NT2/D1 (cell line): ENCODE measurements around the gene ASMT.

Experiments used
- SUZ12 ChIP-seq: IDR thresholded peaks from 2 replicates; pipeline ENCODE4 v1.6.1; 2011; ENCODE audit not compliant: insufficient read length, insufficient read depth; ENCODE audit errors: extremely low read depth
- YY1 ChIP-seq: IDR thresholded peaks from 2 replicates; pipeline ENCODE4 v1.6.1; 2011; ENCODE audit not compliant: insufficient read length, insufficient read depth

GRCh38 chrX:1657367-1658070 is 42.7 kb downstream of the ASMT start:
- TF ChIP-seq YY1 (no peak), SUZ12 (no peak)
